AG04449 (cell line): ENCODE measurements around the gene PTH1R.

ENCODE experiments used
- CTCF ChIA-PET: fragments of 350-600 bp; formaldehyde crosslinking; extraction: SDS; loops from one replicate; lab custom pipeline; 2021; ENCODE audit warnings: antibody characterized with exemption; lab: Yijun Ruan, JAX
- POLR2A ChIA-PET: fragments of 400-600, 350-600 bp; formaldehyde crosslinking; extraction: SDS; loops from one replicate; lab custom pipeline; 2020; ENCODE audit warnings: antibody characterized with exemption, inconsistent platforms; lab: Yijun Ruan, JAX
- DNase-seq: peaks from one replicate; pipeline ENCODE4 v3.0.0-alpha.2; 2010; ENCODE audit warnings: low read depth, low spot score
- H3K4me3 ChIP-seq: 2 replicates; pipeline ENCODE4 v1.5.1; 2011; ENCODE audit warnings: low read depth, mild to moderate bottlenecking, control low read depth, low read length
- CTCF ChIP-seq: IDR thresholded peaks from one replicate; pipeline ENCODE4 v1.5.1; 2011; ENCODE audit warnings: mild to moderate bottlenecking, moderate library complexity, low read length, control low read depth, inconsistent platforms; ENCODE audit not compliant: insufficient read depth; ENCODE audit errors: missing control alignments

Gene PTH1R

GRCh38 chr3:46907271-46907670 is 29.8 kb downstream of the PTH1R start:
- DNase-seq: no peak
- CTCF ChIA-PET: interaction anchor here (1.8 to 13.0 kb wide), 2 partner anchors 12 to 199 kb away, joined by 5 to 161 read pairs; no protein-coding TSS in a partner anchor

GRCh38 chr3:46907960-46908293 is 30.4 kb downstream of the PTH1R start:
- ChIA-PET CTCF (interaction anchor here (1.0 to 2.6 kb wide), 12 partner anchors 9 to 209 kb away, joined by 3 to 75 read pairs (median 19); partner anchors contain the start of genes PTH1R and TMIE), POLR2A (no interaction called here)
- TF ChIP-seq CTCF: no peak
- no peak for DNase-seq
- no peak overlapping the region for H3K4me3 ChIP-seq

More at GRCh38 chr3:46907271-46907670, 29.8 kb downstream of the PTH1R start:
- H3K4me3 ChIP-seq: no peak overlapping the region
- TF ChIP-seq CTCF: no peak
- POLR2A ChIA-PET: no interaction called here

- CTCF ChIA-PET: interaction anchor here (0.7 to 2.6 kb wide), 30 partner anchors 8 to 463 kb away, joined by 3 to 75 read pairs (median 8); partner anchors contain the start of genes PTH1R and TMIE
Measured at GRCh38 chr3:46908294-46908985, 30.9 kb downstream of the PTH1R start.

GRCh38 chr3:46908986-46909534 is 31.5 kb downstream of the PTH1R start:
- H3K4me3 ChIP-seq: no peak overlapping the region
- DNase-seq: no peak
- ChIA-PET POLR2A (no interaction called here), CTCF (interaction anchor here (0.7 to 2.6 kb wide), 46 partner anchors 8 to 469 kb away, joined by 3 to 75 read pairs (median 6); partner anchors contain the start of genes MYL3, NBEAL2, PTH1R and TMIE)
- no peak for TF ChIP-seq CTCF

More at GRCh38 chr3:46908294-46908985, 30.9 kb downstream of the PTH1R start:
- DNase-seq: peak; percentile 46
- no peak overlapping the region for H3K4me3 ChIP-seq
- TF ChIP-seq CTCF: no peak
- POLR2A ChIA-PET: no interaction called here

GRCh38 chr3:46909535-46910161 is 32.1 kb downstream of the PTH1R start:
- ChIA-PET CTCF (interaction anchor here (0.6 to 2.6 kb wide), 51 partner anchors 8 to 468 kb away, joined by 3 to 75 read pairs (median 6); partner anchors contain the start of genes MYL3, NBEAL2, PTH1R and TMIE), POLR2A (no interaction called here)
- H3K4me3 ChIP-seq: no peak overlapping the region
- DNase-seq: peak; percentile 38
- peak; percentile 88 for TF ChIP-seq CTCF
